ENCODE results near the gene GRK3.
"Not testable (repeated sequence)": the region's sequence is repeated elsewhere in the genome, so short reads cannot be mapped to it uniquely, and the experiment has no call there.

DNA sequence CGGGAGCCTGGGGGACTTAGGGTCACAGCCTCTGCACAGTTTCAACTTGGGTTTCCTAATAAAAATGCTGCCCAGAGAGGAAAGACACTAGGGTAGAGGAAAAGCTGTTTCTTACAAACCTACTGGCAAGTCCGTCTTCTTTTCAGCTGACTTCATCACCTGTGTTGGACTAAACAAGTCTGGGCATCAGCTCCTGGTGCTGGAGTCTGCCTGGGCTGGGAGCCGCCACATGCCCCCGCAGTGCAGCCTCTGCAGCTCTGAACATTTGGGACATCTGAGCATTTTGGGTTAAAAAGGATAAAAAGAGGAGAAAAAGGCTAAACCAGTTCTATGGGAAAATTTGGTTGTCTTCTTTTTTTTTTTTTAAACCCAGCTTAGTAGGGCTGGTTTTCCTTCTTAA, 49.1 kb downstream of the GRK3 start:
- TF ChIP-seq, protein P1, sequence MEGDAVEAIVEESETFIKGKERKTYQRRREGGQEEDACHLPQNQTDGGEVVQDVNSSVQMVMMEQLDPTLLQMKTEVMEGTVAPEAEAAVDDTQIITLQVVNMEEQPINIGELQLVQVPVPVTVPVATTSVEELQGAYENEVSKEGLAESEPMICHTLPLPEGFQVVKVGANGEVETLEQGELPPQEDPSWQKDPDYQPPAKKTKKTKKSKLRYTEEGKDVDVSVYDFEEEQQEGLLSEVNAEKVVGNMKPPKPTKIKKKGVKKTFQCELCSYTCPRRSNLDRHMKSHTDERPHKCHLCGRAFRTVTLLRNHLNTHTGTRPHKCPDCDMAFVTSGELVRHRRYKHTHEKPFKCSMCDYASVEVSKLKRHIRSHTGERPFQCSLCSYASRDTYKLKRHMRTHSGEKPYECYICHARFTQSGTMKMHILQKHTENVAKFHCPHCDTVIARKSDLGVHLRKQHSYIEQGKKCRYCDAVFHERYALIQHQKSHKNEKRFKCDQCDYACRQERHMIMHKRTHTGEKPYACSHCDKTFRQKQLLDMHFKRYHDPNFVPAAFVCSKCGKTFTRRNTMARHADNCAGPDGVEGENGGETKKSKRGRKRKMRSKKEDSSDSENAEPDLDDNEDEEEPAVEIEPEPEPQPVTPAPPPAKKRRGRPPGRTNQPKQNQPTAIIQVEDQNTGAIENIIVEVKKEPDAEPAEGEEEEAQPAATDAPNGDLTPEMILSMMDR (IDR thresholded peaks at IDR 0.05 in 4 of 5, conservative IDR thresholded peaks at IDR 0.05 in 1 of 5) = not testable (repeated sequence)
- not testable (repeated sequence) for TF ChIP-seq POLR2A (IDR thresholded peaks at IDR 0.05)

Measured in gastrocnemius medialis (tissue), 4 donors.